K562 (cell line): ENCODE results near the gene GPD2. TPM values are rescaled to one million over a fixed set of nuclear protein-coding genes. Genes with fewer than 3 reads are reported as not detected.

ENCODE experiments used
- ATAC-seq: fragments of 200-7000 bp; cut with Tn5 transposase; 3 replicates; pipeline ENCODE4 v1.9.1; 2020; ENCODE audit warnings: moderate library complexity
- BruUV-seq: library from RNA; stranded (reverse); fragments of 400-500 nt; replicated peaks from 2 replicates; lab custom pipeline; 2021; lab: Mats Ljungman, UMichigan
- CTCF ChIA-PET: fragments of 300-600 bp; formaldehyde crosslinking; extraction: SDS; loops from one replicate; lab custom pipeline; 2021; ENCODE audit warnings: low intra/inter-chr PET ratio; lab: Yijun Ruan, JAX
- POLR2A ChIA-PET: fragments of 300-600, 350-650 bp; sonication (Branson Sonifier 250); formaldehyde crosslinking; extraction: SDS; loops from one replicate; lab custom pipeline; 2021; ENCODE audit warnings: antibody characterized with exemption, inconsistent platforms; lab: Yijun Ruan, JAX
- DNase-seq, 4 experiments: peaks; one replicate each; pipeline versions ENCODE4 v3.0.0 to v3.0.0-alpha.2; 2011 to 2018; ENCODE audit warnings: low spot score in 3 of 4, mixed read lengths in 3 of 4; ENCODE audit errors: extremely low read depth in 1 of 4
- FAIRE-seq: peaks from 2 replicates; lab custom pipeline; 2011; peaks lifted over from hg19 to GRCh38; lab: Jason Lieb, UNC
- H2AFZ ChIP-seq: 2 replicates; pipeline ENCODE4 v1.6.0; 2011; ENCODE audit warnings: low read depth, low read length, control low read depth, inconsistent platforms
- H3K27ac ChIP-seq: fragments of 200-600 bp; 3 replicates; pipeline ENCODE4 v1.8.0; 2011; ENCODE audit warnings: low read depth, mild to moderate bottlenecking, control low read depth, inconsistent platforms, low read length, moderate library complexity, mixed read lengths; ENCODE audit errors: extremely low read depth
- H3K27me3 ChIP-seq, 2 experiments: fragments of 300-600 bp in 1 of 2; 2 replicates in 1 of 2; 3 replicates in 1 of 2; pipeline versions ENCODE4 v1.6.0 to v1.8.0; 2011; ENCODE audit warnings: inconsistent platforms in 2 of 2, low read length in 2 of 2, mild to moderate bottlenecking in 1 of 2, mixed read lengths in 1 of 2, moderate library complexity in 1 of 2; ENCODE audit not compliant: control insufficient read depth in 2 of 2, insufficient read depth in 2 of 2
- H3K36me3 ChIP-seq: fragments of 300-600 bp; 3 replicates; pipeline ENCODE4 v1.8.0; 2011; ENCODE audit warnings: mild to moderate bottlenecking, low read length, inconsistent platforms; ENCODE audit not compliant: control insufficient read depth, insufficient read depth
- H3K4me1 ChIP-seq, 2 experiments: fragments of 200-600 bp in 1 of 2; replicated peaks in 1 of 2; 2 replicates in 1 of 2; 3 replicates in 1 of 2; pipeline versions ENCODE4 v1.5.1 to v1.8.0; 2011; ENCODE audit warnings: inconsistent platforms in 2 of 2, low read length in 2 of 2, mild to moderate bottlenecking in 1 of 2, mixed read lengths in 1 of 2, moderate library complexity in 1 of 2; ENCODE audit not compliant: control insufficient read depth in 2 of 2, insufficient read depth in 2 of 2
- H3K4me2 ChIP-seq: 2 replicates; pipeline ENCODE4 v1.6.1; 2011; ENCODE audit warnings: low read length, control low read depth, inconsistent platforms, mixed read lengths; ENCODE audit not compliant: insufficient read depth
- H3K4me3 ChIP-seq: fragments of 200-600 bp; sonication (generic), shearing (Covaris generic); 2 replicates; pipeline ENCODE4 v1.5.1; 2016; ENCODE audit warnings: control low read depth, inconsistent platforms
- H3K79me2 ChIP-seq: fragments of 200-600 bp; 3 replicates; pipeline ENCODE4 v1.8.0; 2011; ENCODE audit warnings: low read length, inconsistent platforms; ENCODE audit not compliant: control insufficient read depth, insufficient read depth
- H3K9ac ChIP-seq, 2 experiments: 2 replicates each; pipeline versions ENCODE4 v1.6.0 to v1.6.1; 2011; ENCODE audit warnings: low read depth in 2 of 2, low read length in 2 of 2, control low read depth in 1 of 2, inconsistent platforms in 1 of 2, mild to moderate bottlenecking in 1 of 2, mixed read lengths in 1 of 2; ENCODE audit not compliant: insufficient read depth in 1 of 2
- H3K9me1 ChIP-seq: one replicate; pipeline ENCODE4 v1.6.0; 2011; ENCODE audit warnings: inconsistent platforms, mild to moderate bottlenecking, low read length, moderate library complexity; ENCODE audit not compliant: control insufficient read depth, insufficient read depth
- H3K9me3 ChIP-seq: replicated peaks from 2 replicates; pipeline ENCODE4 v1.5.1; 2011; ENCODE audit warnings: low read depth, low read length, inconsistent platforms; ENCODE audit not compliant: control insufficient read depth, insufficient read depth
- H4K20me1 ChIP-seq: replicated peaks from 2 replicates; pipeline ENCODE4 v1.6.1; 2011; ENCODE audit warnings: low read length, inconsistent platforms, mixed read lengths; ENCODE audit not compliant: control insufficient read depth, insufficient read depth
- ARID1B ChIP-seq: fragments of 450-650 bp; IDR thresholded peaks from 2 replicates; pipeline ENCODE4 v1.6.1; 2016; ENCODE audit warnings: antibody characterized with exemption, mild to moderate bottlenecking, inconsistent platforms
- ASH1L ChIP-seq: fragments of 450-650 bp; IDR thresholded peaks from 2 replicates; pipeline ENCODE4 v1.6.1; 2018; ENCODE audit warnings: borderline replicate concordance, mild to moderate bottlenecking, low read depth; ENCODE audit not compliant: partially characterized antibody
- EP300 ChIP-seq: IDR thresholded peaks from 2 replicates; pipeline ENCODE4 v1.6.1; 2012; ENCODE audit warnings: low read length, improper control_type of control experiment
- MEIS2 ChIP-seq: fragments of 450-650 bp; IDR thresholded peaks from 2 replicates; pipeline ENCODE4 v1.6.1; 2014; ENCODE audit warnings: mild to moderate bottlenecking; ENCODE audit not compliant: partially characterized antibody
- NKRF ChIP-seq: fragments of 450-650 bp; IDR thresholded peaks from 2 replicates; pipeline ENCODE4 v1.6.1; 2016; ENCODE audit warnings: borderline replicate concordance
- PKNOX1 ChIP-seq: fragments of 450-650 bp; IDR thresholded peaks from 2 replicates; pipeline ENCODE4 v1.6.1; 2016
- SOX6 ChIP-seq: fragments of 450-650 bp; IDR thresholded peaks from 2 replicates; pipeline ENCODE4 v1.6.1; 2014; ENCODE audit warnings: mild to moderate bottlenecking
- TCF3 ChIP-seq: sonication (generic); formaldehyde crosslinking; IDR thresholded peaks from 2 replicates; pipeline ENCODE4 v1.4.0; 2020; ENCODE audit warnings: mild to moderate bottlenecking, missing genetic modification reagents
- ZBTB33 ChIP-seq: sonication (generic); formaldehyde crosslinking; IDR thresholded peaks from 2 replicates; pipeline ENCODE4 v1.8.1; 2023; ENCODE audit warnings: mild to moderate bottlenecking, missing genetic modification reagents
- ZNF277 ChIP-seq: fragments of 250-450 bp; sonication (Bioruptor Pico); IDR thresholded peaks from 2 replicates; pipeline ENCODE4 v1.8.0; 2022; ENCODE audit warnings: inconsistent platforms, mild to moderate bottlenecking, moderate library complexity, borderline replicate concordance
- ZNF518B ChIP-seq: fragments of 250-450 bp; sonication (Bioruptor Pico); IDR thresholded peaks from 2 replicates; pipeline ENCODE4 v1.5.0; 2021; ENCODE audit warnings: mild to moderate bottlenecking, moderate library complexity
- WGBS: fragments of 100-300 bp; shearing (Covaris generic); methylation state at CpG from one replicate; pipeline ENCODE4 v1.1.6; 2016; ENCODE audit warnings: low coverage, mixed read lengths; ENCODE audit not compliant: insufficient coverage; ENCODE audit errors: missing lambda C conversion rate; 5-methylcytosine and 5-hydroxymethylcytosine counted together
- in situ Hi-C: fragments of 300-500 bp; cut with MboI; formaldehyde crosslinking; loops from 4 replicates; pipeline ENCODE4 v1.15.0; 2018; ENCODE audit warnings: inconsistent platforms, mixed read lengths
- intact Hi-C: fragments of 100-400 bp; cut with micrococcal nuclease; formaldehyde crosslinking; loops from 2 replicates; pipeline ENCODE4 v1.14.2; 2022
- polyA plus RNA-seq, 8 experiments: library from polyadenylated mRNA; depleted of rRNA in 4 of 8; stranded (reverse) in 5 of 8; unstranded in 3 of 8; fragments of >200 nt; fragmentation: Nextera tagmentation in 2 of 8; fragmentation: Illumina TruSeq in 1 of 8; extraction: Ambion mirVana in 2 of 8; extraction: Trizol in 1 of 8; gene quantifications; 2 replicates each; pipeline versions ENCODE4 v1.2.1 to v1.2.3, GENCODE V29; 2011 to 2014; ENCODE audit warnings: inconsistent platforms in 1 of 8, missing spikeins in 1 of 8
- total RNA-seq, 7 experiments: library from RNA; depleted of rRNA in 6 of 7; stranded (reverse); fragments of >200 nt in 6 of 7; fragmentation: Illumina TruSeq in 2 of 7; extraction: Trizol in 2 of 7; gene quantifications; 2 replicates each; pipeline versions ENCODE4 v1.2.1 to v1.2.3, GENCODE V29; 2011 to 2021; ENCODE audit warnings: low replicate concordance in 1 of 7

The GPD2 gene
- total and polyA plus RNA-seq, 9 of the 15 experiments (the other 6 are each of a cell fraction or from before 2014, with no cell fraction given): 5.2 to 39.2 (median 19.0) TPM

GRCh38 chr2:156581280-156581679 lies 145.1 kb downstream of the GPD2 start:
- no peaks in the 10 kb centered on the region for H3K27me3 ChIP-seq
- H3K79me2 ChIP-seq: no peaks in the 10 kb centered on the region
- H3K9ac ChIP-seq: no peak overlapping the region
- H3K9me3 ChIP-seq: no peaks in the 10 kb centered on the region
- H3K9me1 ChIP-seq: no peaks in the 10 kb centered on the region
- in situ Hi-C loops (loop anchor here (10.0 kb wide), 1 partner anchor 246 kb away; the partner anchor contains the start of gene NR4A2), intact Hi-C loops (loop anchor here (2.0 to 10.0 kb wide), 2 partner anchors 146 to 246 kb away; partner anchors contain the start of gene GPD2)
- no peak overlapping the region for H3K4me2 ChIP-seq
- ChIA-PET POLR2A (interaction anchor here (1.0 kb wide), 1 partner anchor 27 kb away, joined by 3 read pairs; no protein-coding TSS in a partner anchor), CTCF (no interaction called here)
- 19% methylated on average over 2 of the region's 2 CpGs for WGBS
- ATAC-seq (peak; percentile 79), DNase-seq (peak in 1 of 4 experiments; percentile 8), FAIRE-seq (peak; percentile 51)
- H3K4me3 ChIP-seq: no peak overlapping the region
- BruUV-seq: no TSS peak
- no peaks in the 10 kb centered on the region for H3K4me1 ChIP-seq
- H4K20me1 ChIP-seq: no peaks in the 10 kb centered on the region
- no peak overlapping the region for H3K27ac ChIP-seq
- H3K36me3 ChIP-seq: no peaks in the 10 kb centered on the region
- H2AFZ ChIP-seq: no peak overlapping the region
- TF ChIP-seq PKNOX1: peak; percentile 74
- peak; percentile 36; the same call in 1 of the 2 replicates for TF ChIP-seq TCF3 (CRISPR knock-in tag)
- peak; percentile 90 for TF ChIP-seq MEIS2
- peak; percentile 29; the same call in 1 of the 2 replicates for TF ChIP-seq SOX6
- no peak for TF ChIP-seq ZNF277 (CRISPR knock-in tag)
- no peak for TF ChIP-seq ZBTB33 (CRISPR knock-in tag)
- peak; percentile 45; the same call in 1 of the 2 replicates for TF ChIP-seq ARID1B
- TF ChIP-seq EP300: peak; percentile 24; the same call in 1 of the 2 replicates
- TF ChIP-seq ASH1L: no peak
- no peak for TF ChIP-seq ZNF518B (CRISPR knock-in tag)
- no peak for TF ChIP-seq NKRF
